ENCODE data around the gene TAS2R10. TPM values are rescaled to one million over a fixed set of nuclear protein-coding genes. Genes with fewer than 3 reads are reported as not detected.

TAS2R10 gene, protein sequence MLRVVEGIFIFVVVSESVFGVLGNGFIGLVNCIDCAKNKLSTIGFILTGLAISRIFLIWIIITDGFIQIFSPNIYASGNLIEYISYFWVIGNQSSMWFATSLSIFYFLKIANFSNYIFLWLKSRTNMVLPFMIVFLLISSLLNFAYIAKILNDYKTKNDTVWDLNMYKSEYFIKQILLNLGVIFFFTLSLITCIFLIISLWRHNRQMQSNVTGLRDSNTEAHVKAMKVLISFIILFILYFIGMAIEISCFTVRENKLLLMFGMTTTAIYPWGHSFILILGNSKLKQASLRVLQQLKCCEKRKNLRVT
- 0.22 TPM in 1 of 5 replicates, not detected in the others for total RNA-seq (2022; extraction: Qiagen RNA extraction)

DNA sequence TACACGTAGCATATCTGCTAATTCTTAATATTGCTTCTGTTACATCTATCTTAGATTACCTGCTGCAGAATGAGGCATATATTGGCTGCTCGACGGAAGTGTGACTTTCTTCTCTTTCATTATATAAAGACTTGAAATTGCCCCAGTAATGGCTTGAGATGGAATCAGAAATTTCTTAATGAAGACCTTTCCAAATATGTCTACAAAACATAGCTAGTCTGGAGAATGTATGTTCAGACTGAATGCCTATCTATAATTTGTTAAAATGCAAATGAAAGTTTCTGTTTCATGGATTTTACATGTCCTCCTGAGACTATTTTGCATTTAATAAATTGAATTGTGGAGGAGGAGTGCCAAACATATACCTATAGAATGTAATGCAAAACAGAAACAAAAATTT, at the start of gene TAS2R10:
TSS of gene TAS2R10 (minus strand) at position 101 of the 400 bp plus-strand sequence. CDS start at position 12, 89 bp downstream.

DNA sequence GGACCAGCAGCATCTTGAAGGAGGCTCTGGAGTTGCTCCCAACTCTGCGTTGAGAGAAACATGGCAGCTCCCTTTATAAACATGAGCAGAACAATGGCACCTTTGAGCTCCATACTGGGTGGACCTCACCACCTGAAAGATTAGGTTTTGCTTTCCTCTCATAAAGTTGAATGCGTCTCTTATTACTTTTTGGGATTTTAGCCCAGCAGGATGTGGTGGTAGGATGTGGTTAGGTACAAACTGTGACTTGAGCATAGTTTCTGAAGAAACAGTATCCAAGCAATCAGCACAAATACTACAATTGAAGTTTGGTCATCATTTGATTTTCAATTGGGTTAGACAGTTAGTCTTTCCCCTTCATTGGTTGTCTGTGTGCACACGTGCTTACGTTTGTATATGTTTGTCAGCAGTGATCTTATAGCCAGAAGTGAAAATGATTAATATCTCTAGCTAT, 23.3 kb upstream of the TAS2R10 start, which contains the start of gene PRR4:
TSS of gene PRR4 (minus strand) at position 51 of the 454 bp plus-strand sequence. CDS start at position 13, 38 bp downstream.

DNA sequence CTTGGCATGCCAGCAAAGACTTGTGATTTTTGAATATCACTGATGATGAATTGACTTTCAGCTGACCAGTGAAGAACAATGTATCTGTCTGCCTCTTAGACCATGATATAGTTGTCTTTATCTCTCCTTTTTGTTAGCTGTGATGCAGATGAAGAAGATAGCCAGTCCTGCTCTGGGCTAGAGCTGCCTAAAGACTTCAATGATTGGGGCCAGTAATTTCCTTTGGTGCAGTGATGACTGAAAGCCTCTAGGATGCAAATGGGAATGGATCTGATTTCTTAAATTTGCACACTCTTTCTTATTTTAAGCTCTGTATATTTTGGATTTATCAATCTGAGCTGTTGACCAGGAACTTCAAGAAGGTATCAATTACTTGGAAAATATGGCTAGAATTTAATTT, 16.1 kb downstream of the TAS2R10 start, which contains the start of gene TAS2R9:
TSS of gene TAS2R9 (minus strand) at position 101 of the 400 bp plus-strand sequence. CDS start at position 8, 93 bp downstream.

DNA sequence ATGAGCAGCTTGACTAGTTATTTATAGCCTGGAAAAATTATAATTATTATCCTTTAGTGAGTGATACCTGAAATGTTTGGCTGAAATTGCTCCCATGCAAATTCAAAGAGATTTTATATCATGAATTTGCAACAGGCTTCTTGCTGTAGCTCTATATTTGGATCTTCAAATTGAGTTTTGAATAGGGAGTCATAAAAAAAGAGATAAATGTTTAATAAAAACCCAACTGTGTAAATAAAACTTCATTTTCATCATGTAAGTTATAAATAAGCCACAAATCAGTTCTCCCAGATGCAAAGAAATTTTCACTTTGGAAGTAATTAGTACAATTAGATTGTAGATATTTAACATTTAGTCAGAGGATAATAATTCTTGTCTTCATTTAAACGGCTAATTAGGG, 19.0 kb downstream of the TAS2R10 start, which contains the start of gene TAS2R8:
TSS of gene TAS2R8 (minus strand) at position 101 of the 400 bp plus-strand sequence. CDS start 306 bp downstream, outside the sequence.

DNA sequence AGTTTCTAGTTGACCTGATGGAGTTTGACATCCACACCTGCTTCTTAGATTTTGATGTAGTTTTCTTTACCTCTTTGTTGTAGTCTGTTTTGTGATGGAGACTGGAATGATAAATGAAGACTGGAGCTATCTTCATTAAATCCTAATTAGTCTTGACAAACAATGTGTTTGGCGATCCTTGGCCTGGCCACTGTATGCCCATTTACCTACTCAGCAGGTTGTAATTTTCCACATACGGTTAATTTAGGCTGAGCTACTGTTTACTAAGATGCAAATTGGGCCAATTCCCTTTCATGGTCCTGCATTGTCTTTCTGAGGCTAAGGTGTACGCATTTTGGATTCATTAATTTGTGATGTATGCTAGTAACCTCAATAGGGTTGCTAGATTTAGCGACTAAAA, 23.6 kb downstream of the TAS2R10 start, which contains the start of gene TAS2R7:
TSS of gene TAS2R7 (minus strand) at position 41 of the 400 bp plus-strand sequence. CDS start 57 bp downstream, outside the sequence.

Other genes starting within 250 kb of the TAS2R10 start
- gene MAGOHB, start 212.7 kb downstream of the TAS2R10 start, total RNA-seq (2022; extraction: Qiagen RNA extraction): 42.7 to 63.5 TPM (median 50.5 TPM) in 5 replicates
- 0.07 to 0.30 TPM (median 0.17 TPM) in 5 replicates for gene STYK1, start 152.3 kb downstream of the TAS2R10 start, total RNA-seq (2022; extraction: Qiagen RNA extraction)
- gene YBX3, start 103.0 kb downstream of the TAS2R10 start, total RNA-seq (2022; extraction: Qiagen RNA extraction): 242 to 267 TPM (median 259 TPM) in 5 replicates
- not detected in 5 replicates for gene TAS2R7, start 23.7 kb downstream of the TAS2R10 start, total RNA-seq (2022; extraction: Qiagen RNA extraction)
- gene TAS2R8, start 19.1 kb downstream of the TAS2R10 start, total RNA-seq (2022; extraction: Qiagen RNA extraction): not detected in 5 replicates
- not detected in 5 replicates for gene TAS2R9, start 16.2 kb downstream of the TAS2R10 start, total RNA-seq (2022; extraction: Qiagen RNA extraction)
- gene PRR4, start 23.1 kb upstream of the TAS2R10 start, total RNA-seq (2022; extraction: Qiagen RNA extraction): 0.76 to 3.1 TPM (median 2.0 TPM) in 5 replicates
- 1.8 to 3.9 TPM (median 2.8 TPM) in 5 replicates for gene PRH1, start 57.9 kb upstream of the TAS2R10 start, total RNA-seq (2022; extraction: Qiagen RNA extraction)
- not detected in 5 replicates for gene TAS2R13, start 83.2 kb upstream of the TAS2R10 start, total RNA-seq (2022; extraction: Qiagen RNA extraction)
- gene PRH2, start 102.9 kb upstream of the TAS2R10 start, total RNA-seq (2022; extraction: Qiagen RNA extraction): 0.30 to 0.39 TPM (median 0.38 TPM) in 3 of 5 replicates, not detected in the others
- 0.31 to 0.70 TPM (median 0.40 TPM) in 5 replicates for gene TAS2R14, start 112.9 kb upstream of the TAS2R10 start, total RNA-seq (2022; extraction: Qiagen RNA extraction)
- gene TAS2R50, start 160.6 kb upstream of the TAS2R10 start, total RNA-seq (2022; extraction: Qiagen RNA extraction): not detected in 5 replicates
- 0.10 to 0.19 TPM in 2 of 5 replicates, not detected in the others for gene TAS2R20, start 171.9 kb upstream of the TAS2R10 start, total RNA-seq (2022; extraction: Qiagen RNA extraction)
- gene TAS2R19, start 196.3 kb upstream of the TAS2R10 start, total RNA-seq (2022; extraction: Qiagen RNA extraction): 0.19 TPM in 1 of 5 replicates, not detected in the others
- 0.17 to 0.27 TPM in 2 of 5 replicates, not detected in the others for gene TAS2R31, start 205.0 kb upstream of the TAS2R10 start, total RNA-seq (2022; extraction: Qiagen RNA extraction)
- not detected in 5 replicates for gene TAS2R46, start 235.9 kb upstream of the TAS2R10 start, total RNA-seq (2022; extraction: Qiagen RNA extraction)

Data from A549 treated with Mapracorat at 1 μM for 4 hours (cell line).